SK-N-SH (cell line): ENCODE data around the gene CCDC171. TPM values are rescaled to one million over a fixed set of nuclear protein-coding genes. Genes with fewer than 3 reads are reported as not detected.
A peak's percentile ranks its signal among the peaks of the same experiment; 100 is the strongest.

Experiments used
- CTCF ChIA-PET: fragments of 300-600, 350-600 bp; formaldehyde crosslinking; extraction: SDS; loops from one replicate; lab custom pipeline; 2021; lab: Yijun Ruan, JAX
- POLR2A ChIA-PET: fragments of 350-600 bp; sonication (Branson Sonifier 250); formaldehyde crosslinking; extraction: SDS; loops from one replicate; lab custom pipeline; 2020; ENCODE audit warnings: antibody characterized with exemption, inconsistent platforms; lab: Yijun Ruan, JAX
- DNase-seq: peaks from one replicate; pipeline ENCODE4 v3.0.0; 2012
- H2AFZ ChIP-seq: fragments of 200-600 bp; sonication (generic); 2 replicates; pipeline ENCODE4 v1.8.1; 2016; ENCODE audit warnings: antibody characterized with exemption, mild to moderate bottlenecking, low read depth
- H3F3A ChIP-seq: fragments of 200-600 bp; sonication (generic); replicated peaks from 2 replicates; pipeline ENCODE3; 2016; ENCODE audit warnings: antibody characterized with exemption, mild to moderate bottlenecking; ENCODE audit not compliant: insufficient read depth
- H3K27ac ChIP-seq, 2 experiments: fragments of 200-500 bp in 1 of 2; fragments of 200-600 bp in 1 of 2; sonication (Bioruptor generic) in 1 of 2; sonication (generic), shearing (Covaris generic) in 1 of 2; 2 replicates each; pipeline versions ENCODE4 v1.5.1 to v1.6.1; 2014 to 2016; ENCODE audit warnings: low read depth in 2 of 2, inconsistent platforms in 1 of 2, low read length in 1 of 2, mild to moderate bottlenecking in 1 of 2, mixed read lengths in 1 of 2
- H3K27me3 ChIP-seq: fragments of 200-600 bp; sonication (generic), shearing (Covaris generic); 2 replicates; pipeline ENCODE4 v1.6.1; 2016; ENCODE audit warnings: mixed run types; ENCODE audit not compliant: insufficient read depth
- H3K36me3 ChIP-seq, 2 experiments: fragments of 200-500 bp in 1 of 2; fragments of 200-600 bp in 1 of 2; sonication (Bioruptor generic) in 1 of 2; sonication (generic) in 1 of 2; replicated peaks in 1 of 2; 2 replicates each; pipeline versions ENCODE3 to v1.5.1; 2014 to 2016; ENCODE audit warnings: low read length in 1 of 2, mild to moderate bottlenecking in 1 of 2; ENCODE audit not compliant: insufficient read depth in 2 of 2, control insufficient read depth in 1 of 2
- H3K4me1 ChIP-seq, 2 experiments: fragments of 200-500 bp in 1 of 2; fragments of 200-600 bp in 1 of 2; sonication (Bioruptor generic) in 1 of 2; sonication (generic), shearing (Covaris generic) in 1 of 2; 2 replicates each; pipeline versions ENCODE4 v1.5.1 to v1.6.1; 2014 to 2016; ENCODE audit warnings: low read depth in 1 of 2, low read length in 1 of 2, mixed run types in 1 of 2; ENCODE audit not compliant: insufficient read depth in 2 of 2, control insufficient read depth in 1 of 2
- H3K4me2 ChIP-seq: fragments of 200-600 bp; sonication (generic), shearing (Covaris generic); 2 replicates; pipeline ENCODE4 v1.6.1; 2017; ENCODE audit warnings: mixed run types
- H3K4me3 ChIP-seq, 2 experiments: fragments of 200-500 bp in 1 of 2; fragments of 200-600 bp in 1 of 2; sonication (Bioruptor generic) in 1 of 2; sonication (generic), shearing (Covaris generic) in 1 of 2; 2 replicates each; pipeline versions ENCODE4 v1.5.1 to v1.8.1; 2014 to 2016; ENCODE audit warnings: low read depth in 2 of 2, inconsistent platforms in 1 of 2, low read length in 1 of 2, mild to moderate bottlenecking in 1 of 2, mixed read lengths in 1 of 2, moderate library complexity in 1 of 2
- H3K79me2 ChIP-seq: fragments of 200-600 bp; sonication (generic); 2 replicates; pipeline ENCODE4 v1.8.1; 2017; ENCODE audit warnings: mild to moderate bottlenecking; ENCODE audit not compliant: insufficient read depth
- H3K9ac ChIP-seq: fragments of 200-600 bp; sonication (generic); 2 replicates; pipeline ENCODE4 v1.6.1; 2017; ENCODE audit warnings: mixed run types
- H3K9me2 ChIP-seq: fragments of 200-600 bp; sonication (generic); 2 replicates; pipeline ENCODE4 v1.6.1; 2017; ENCODE audit warnings: mixed run types
- H3K9me3 ChIP-seq: fragments of 200-600 bp; sonication (generic); 2 replicates; pipeline ENCODE4 v1.6.1; 2017; ENCODE audit warnings: mixed run types, mild to moderate bottlenecking, moderate library complexity
- H4K20me1 ChIP-seq: fragments of 200-600 bp; sonication (generic); 2 replicates; pipeline ENCODE4 v1.6.1; 2017; ENCODE audit warnings: mild to moderate bottlenecking, mixed run types; ENCODE audit not compliant: insufficient read depth
- EZH2phosphoT487 ChIP-seq: fragments of 200-600 bp; sonication (generic); IDR thresholded peaks from 2 replicates; pipeline ENCODE4 v1.6.1; 2017; ENCODE audit warnings: low read depth, mixed run types, mild to moderate bottlenecking, antibody characterized with exemption, moderate library complexity, borderline replicate concordance
- FOSL2 ChIP-seq: IDR thresholded peaks from 2 replicates; pipeline ENCODE4 v1.4.0; 2012; ENCODE audit warnings: low read depth, mild to moderate bottlenecking, moderate library complexity, borderline replicate concordance
- FOXJ3 ChIP-seq: sonication (generic); formaldehyde crosslinking; IDR thresholded peaks from 2 replicates; pipeline ENCODE4 v1.5.1; 2020; ENCODE audit warnings: mild to moderate bottlenecking, missing genetic modification reagents
- JUND ChIP-seq: IDR thresholded peaks from 2 replicates; pipeline ENCODE4 v1.4.0; 2012
- RXRA ChIP-seq: IDR thresholded peaks from 2 replicates; pipeline ENCODE4 v1.4.0; 2012; ENCODE audit warnings: low read depth, mild to moderate bottlenecking, borderline replicate concordance
- TCF12 ChIP-seq: IDR thresholded peaks from 2 replicates; pipeline ENCODE4 v1.4.0; 2012
- WGBS: methylation state at CpG from one replicate; pipeline ENCODE4 v1.1.6; 2017; ENCODE audit warnings: low lambda C conversion rate; 5-methylcytosine and 5-hydroxymethylcytosine counted together
- polyA plus RNA-seq, 3 experiments: library from polyadenylated mRNA; depleted of rRNA; stranded (reverse); fragments of >200 nt; gene quantifications; 2 replicates each; pipeline ENCODE4 v1.2.3, GENCODE V29; 2012
- TF ChIP-seq, protein P1 (sequence below): IDR thresholded peaks from 2 replicates; pipeline ENCODE4; 2012

Gene CCDC171
- polyA plus RNA-seq, 1 of the 3 experiments (the other 2 are of a cell fraction): 0.54 TPM

GRCh38 chr9:15999422-16000339, 446.8 kb downstream of the CCDC171 start (continued):
- peak; percentile 92 for TF ChIP-seq JUND

- Histone ChIP-seq H3K9ac (peak overlapping the region; percentile 32; the same call in 1 of the 2 replicates), H3K27ac (peak overlapping the region in 1 of 2 experiments; percentile 95; a peak in 2 of 4 replicates), H2AFZ (peak overlapping the region; percentile 3; the same call in 1 of the 2 replicates), H3K9me3 (no peaks in the 10 kb centered on the region; the same call in 1 of the 2 replicates), H3K4me1 (peaks cover 0 to 6% of the 10 kb centered on the region in 2 experiments; a peak in 1 of 4 replicates), H4K20me1 (no peaks in the 10 kb centered on the region), H3K27me3 (no peaks in the 10 kb centered on the region), H3K9me2 (no peaks in the 10 kb centered on the region), H3K36me3 (no peaks in the 10 kb centered on the region), H3F3A (peaks cover 27% of the 10 kb centered on the region), H3K79me2 (no peaks in the 10 kb centered on the region), H3K4me3 (no peak overlapping the region), H3K4me2 (no peak overlapping the region)
- POLR2A ChIA-PET: no interaction called here
- no peak for DNase-seq
- CTCF ChIA-PET: no interaction called here
- TF ChIP-seq, protein P1, sequence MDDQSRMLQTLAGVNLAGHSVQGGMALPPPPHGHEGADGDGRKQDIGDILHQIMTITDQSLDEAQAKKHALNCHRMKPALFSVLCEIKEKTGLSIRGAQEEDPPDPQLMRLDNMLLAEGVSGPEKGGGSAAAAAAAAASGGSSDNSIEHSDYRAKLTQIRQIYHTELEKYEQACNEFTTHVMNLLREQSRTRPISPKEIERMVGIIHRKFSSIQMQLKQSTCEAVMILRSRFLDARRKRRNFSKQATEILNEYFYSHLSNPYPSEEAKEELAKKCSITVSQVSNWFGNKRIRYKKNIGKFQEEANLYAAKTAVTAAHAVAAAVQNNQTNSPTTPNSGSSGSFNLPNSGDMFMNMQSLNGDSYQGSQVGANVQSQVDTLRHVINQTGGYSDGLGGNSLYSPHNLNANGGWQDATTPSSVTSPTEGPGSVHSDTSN: peak; percentile 10; the same call in 1 of the 2 replicates
- 0 out of 2 replicates have a peak, but pooled peaks have one; percentile 13 for TF ChIP-seq RXRA
- TF ChIP-seq FOXJ3 (CRISPR knock-in tag): no peak
- WGBS: 91% methylated on average over 2 of the region's 2 CpGs
Observed at GRCh38 chr9:16000811-16001210, 448.0 kb downstream of the CCDC171 start.

DNA sequence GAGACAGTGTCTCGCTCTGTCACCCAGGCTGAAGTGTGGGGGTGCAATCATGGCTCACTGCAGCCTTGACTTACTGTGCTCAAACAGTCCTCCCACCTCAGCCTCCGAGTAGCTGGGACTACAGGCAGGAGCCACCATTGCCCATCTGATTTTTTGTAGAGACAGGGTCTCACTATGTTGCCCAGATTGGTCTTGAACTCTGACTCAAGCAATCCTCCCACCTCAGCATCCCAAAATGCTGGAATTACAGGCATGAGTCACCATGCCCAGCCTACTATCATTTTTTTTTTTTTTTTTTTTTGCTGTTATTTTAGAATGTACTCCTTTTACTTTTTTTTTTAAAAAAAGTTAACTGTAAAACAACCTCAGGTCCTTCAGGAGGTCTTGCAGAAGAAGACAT, 449.0 kb downstream of the CCDC171 start:
- Histone ChIP-seq H3K9me3 (no peaks in the 10 kb centered on the region), H4K20me1 (no peaks in the 10 kb centered on the region), H3K36me3 (no peaks in the 10 kb centered on the region), H3K27me3 (no peaks in the 10 kb centered on the region), H3F3A (peaks cover 27% of the 10 kb centered on the region), H2AFZ (0 out of 2 replicates have a peak overlapping the region, but pooled peaks have one; percentile 36), H3K4me1 (peaks cover 0 to 6% of the 10 kb centered on the region in 2 experiments; a peak in 1 of 4 replicates), H3K4me2 (no peak overlapping the region), H3K9me2 (no peaks in the 10 kb centered on the region), H3K27ac (peak overlapping the region in 1 of 2 experiments; percentile 95; a peak in 2 of 4 replicates), H3K79me2 (no peaks in the 10 kb centered on the region), H3K4me3 (no peak overlapping the region), H3K9ac (no peak overlapping the region)
- CTCF ChIA-PET: no interaction called here
- WGBS: 95% methylated on average over 2 of the region's 2 CpGs
- TF ChIP-seq TCF12: no peak
- TF ChIP-seq FOSL2: 0 out of 2 replicates have a peak, but pooled peaks have one; percentile 21
- TF ChIP-seq EZH2phosphoT487: no peak
- POLR2A ChIA-PET: no interaction called here
- no peak for DNase-seq
